Iris pigment epithelial cell (primary cell): Measurements from ENCODE around the gene PLA2G2C.
A peak's percentile ranks its signal among the peaks of the same experiment; 100 is the strongest.
"Not testable (repeated sequence)": the region's sequence is repeated elsewhere in the genome, so short reads cannot be mapped to it uniquely, and the experiment has no call there.

ENCODE experiments used
- DNase-seq: peaks from one replicate; pipeline ENCODE4 v3.0.0-alpha.2; 2011; ENCODE audit warnings: low read depth

Gene PLA2G2C

GRCh38 chr1:20185834-20186782, at the start of gene PLA2G2C, which contains the start of gene UBXN10:
Gene PLA2G2C (minus strand): TSS chr1:20186518. CDS start chr1:20177363, 9,155 bp downstream.
Gene UBXN10 (plus strand): TSS chr1:20186096. CDS start chr1:20190562, 4,466 bp downstream.
- no peak for DNase-seq

- no peak for DNase-seq
These were observed 48.6 kb upstream of the PLA2G2C start for GRCh38 chr1:20234788-20235535.

- DNase-seq = no peak
These were observed 47.5 kb upstream of the PLA2G2C start for GRCh38 chr1:20233866-20234265.

- peak; percentile 19 for DNase-seq
These were observed 47.1 kb upstream of the PLA2G2C start for GRCh38 chr1:20233394-20233793.

- DNase-seq = not testable (repeated sequence)
These were observed 46.2 kb upstream of the PLA2G2C start for GRCh38 chr1:20232564-20232963.

GRCh38 chr1:20229171-20229570, 42.9 kb upstream of the PLA2G2C start:
- DNase-seq = no peak

GRCh38 chr1:20228314-20228825, 42.1 kb upstream of the PLA2G2C start:
- no peak for DNase-seq

GRCh38 chr1:20227704-20228103, 41.4 kb upstream of the PLA2G2C start:
- DNase-seq = no peak

- DNase-seq = no peak
These were observed 38.2 kb upstream of the PLA2G2C start for GRCh38 chr1:20224546-20224945.

GRCh38 chr1:20223551-20224419, 37.5 kb upstream of the PLA2G2C start:
- DNase-seq = no peak

GRCh38 chr1:20223106-20223505, 36.8 kb upstream of the PLA2G2C start:
- no peak for DNase-seq

- no peak for DNase-seq
These were observed 33.7 kb upstream of the PLA2G2C start for GRCh38 chr1:20220036-20220435.

- not testable (repeated sequence) for DNase-seq
These were observed 32.7 kb upstream of the PLA2G2C start for GRCh38 chr1:20219053-20219452.

GRCh38 chr1:20216574-20216973, 30.3 kb upstream of the PLA2G2C start:
- peak; percentile 22 for DNase-seq

- DNase-seq = no peak
These were observed 29.4 kb upstream of the PLA2G2C start for GRCh38 chr1:20215716-20216115.

- DNase-seq = peak; percentile 38
These were observed 26.5 kb upstream of the PLA2G2C start for GRCh38 chr1:20212685-20213331.

GRCh38 chr1:20212085-20212684, 25.9 kb upstream of the PLA2G2C start:
- no peak for DNase-seq

- DNase-seq = no peak
These were observed 25.2 kb upstream of the PLA2G2C start for GRCh38 chr1:20211511-20211931.

- no peak for DNase-seq
These were observed 24.6 kb upstream of the PLA2G2C start for GRCh38 chr1:20210736-20211460.

GRCh38 chr1:20209471-20209870, 23.2 kb upstream of the PLA2G2C start:
- DNase-seq = no peak
